H1 (cell line): ENCODE results near the gene TXNRD3. TPM values are rescaled to one million over a fixed set of nuclear protein-coding genes. Genes with fewer than 3 reads are reported as not detected.

Experiments used
- CHD1 ChIP-seq: IDR thresholded peaks from 2 replicates; pipeline ENCODE4 v1.6.1; 2012; ENCODE audit warnings: low read depth, low read length, improper control_type of control experiment
- EZH2 ChIP-seq: fragments of 200-600 bp; sonication (generic); IDR thresholded peaks from 2 replicates; pipeline ENCODE4 v1.7.1; 2012; ENCODE audit warnings: low read depth, mild to moderate bottlenecking, moderate library complexity, low read length, inconsistent platforms; ENCODE audit not compliant: severe bottlenecking
- FOSL1 ChIP-seq: IDR thresholded peaks from 2 replicates; pipeline ENCODE4 v1.6.1; 2011; ENCODE audit warnings: mild to moderate bottlenecking, low read depth, low read length, moderate library complexity; ENCODE audit not compliant: insufficient read depth
- POLR2AphosphoS5 ChIP-seq: IDR thresholded peaks from 2 replicates; pipeline ENCODE4 v1.6.1; 2011; ENCODE audit warnings: low read depth, low read length
- polyA plus RNA-seq, 7 experiments: library from polyadenylated mRNA; depleted of rRNA in 3 of 7; stranded (reverse) in 5 of 7; unstranded in 2 of 7; fragments of >200 nt in 5 of 7; fragments of 200-250 nt in 2 of 7; gene quantifications; 1 replicate in 5 of 7; 2 replicates in 1 of 7; 4 replicates in 1 of 7; pipeline versions ENCODE4 v1.2.1 to v1.2.3, GENCODE V29; 2011 to 2013; ENCODE audit warnings: missing spikeins in 2 of 7, mixed read lengths in 2 of 7
- total RNA-seq: library from RNA; stranded (reverse); fragmentation: NEBNext Ultra II Directional; extraction: Animal tissue kit (Norgen Biotek cat#: 25700); gene quantifications from 2 replicates; pipeline ENCODE4 v1.2.1, GENCODE V29; 2021
- TF ChIP-seq, protein P1 (sequence below): IDR thresholded peaks from 2 replicates; pipeline ENCODE4 v1.6.1; 2011; ENCODE audit warnings: low read length, improper control_type of control experiment

Gene TXNRD3
- total and polyA plus RNA-seq, 2 of the 8 experiments (the other 6 are each of a cell fraction or from before 2014, with no cell fraction given): 3.4 to 4.3 TPM

- no peak for TF ChIP-seq EZH2
- no peak for TF ChIP-seq CHD1
- no peak for TF ChIP-seq POLR2AphosphoS5
- TF ChIP-seq, protein P1, sequence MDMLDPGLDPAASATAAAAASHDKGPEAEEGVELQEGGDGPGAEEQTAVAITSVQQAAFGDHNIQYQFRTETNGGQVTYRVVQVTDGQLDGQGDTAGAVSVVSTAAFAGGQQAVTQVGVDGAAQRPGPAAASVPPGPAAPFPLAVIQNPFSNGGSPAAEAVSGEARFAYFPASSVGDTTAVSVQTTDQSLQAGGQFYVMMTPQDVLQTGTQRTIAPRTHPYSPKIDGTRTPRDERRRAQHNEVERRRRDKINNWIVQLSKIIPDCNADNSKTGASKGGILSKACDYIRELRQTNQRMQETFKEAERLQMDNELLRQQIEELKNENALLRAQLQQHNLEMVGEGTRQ: no peak
- no peak for TF ChIP-seq FOSL1
These were observed 1.6 kb upstream of the TXNRD3 start (continued) for GRCh38 chr3:126656371-126657134.
